Upper lobe of left lung (tissue), 6 donors: ENCODE results near the gene GPATCH11. TPM values are rescaled to one million over a fixed set of nuclear protein-coding genes. Genes with fewer than 3 reads are reported as not detected.

Source experiments
- ATAC-seq, 2 donors: fragments of 200-7000 bp; cut with Tn5 transposase; one replicate each; pipeline ENCODE4 v1.9.1; 2022; ENCODE audit warnings: mild to moderate bottlenecking in 2 of 2, moderate library complexity in 2 of 2; ENCODE audit not compliant: low FRiP score in 2 of 2
- DNase-seq, 2 donors: peaks; one replicate each; pipeline ENCODE4 v3.0.0-alpha.2; 2019 to 2020
- H3K27ac ChIP-seq, 4 donors: fragments of 200-600 bp; sonication (generic); one replicate each; pipeline ENCODE4 v1.5.1; 2016 to 2019
- H3K27me3 ChIP-seq, 4 donors: fragments of 200-600 bp; sonication (generic); one replicate each; pipeline ENCODE4 v1.5.1; 2017 to 2019
- H3K36me3 ChIP-seq, 4 donors: fragments of 200-600 bp; sonication (generic); one replicate each; pipeline ENCODE4 v1.5.1; 2016 to 2019
- H3K4me1 ChIP-seq, 4 donors: fragments of 200-600 bp; sonication (generic); one replicate each; pipeline ENCODE4 v1.5.1; 2018 to 2019
- H3K4me3 ChIP-seq, 4 donors: fragments of 200-600 bp; sonication (generic); one replicate each; pipeline ENCODE4 v1.5.1; 2017 to 2019; ENCODE audit warnings: mild to moderate bottlenecking in 2 of 4, moderate library complexity in 1 of 4
- H3K9me3 ChIP-seq, 4 donors: fragments of 200-600 bp; sonication (generic); one replicate each; pipeline ENCODE4 v1.5.1; 2018 to 2019
- CTCF ChIP-seq, 6 experiments: fragments of 450-650 bp in 4 of 6; fragments of 200-600 bp in 2 of 6; sonication (generic) in 2 of 6; IDR thresholded peaks; one replicate each; pipeline ENCODE4 v1.5.1; 2016 to 2019; ENCODE audit warnings: antibody characterized with exemption in 6 of 6
- EP300 ChIP-seq, 4 donors: sonication (generic); formaldehyde crosslinking; IDR thresholded peaks; one replicate each; pipeline ENCODE4 v1.5.1; 2017; ENCODE audit warnings: antibody characterized with exemption in 4 of 4, control low read depth in 2 of 4
- POLR2A ChIP-seq, 4 donors: fragments of 450-650 bp; IDR thresholded peaks; one replicate each; pipeline ENCODE4 v1.5.1; 2016 to 2017; ENCODE audit warnings: antibody characterized with exemption in 4 of 4, mild to moderate bottlenecking in 2 of 4
- POLR2AphosphoS5 ChIP-seq, 2 donors: sonication (generic); formaldehyde crosslinking; IDR thresholded peaks; one replicate each; pipeline ENCODE4 v1.5.1; 2017; ENCODE audit warnings: antibody characterized with exemption in 2 of 2
- WGBS, 2 donors: methylation state at CpG; one replicate each; pipeline ENCODE4 v1.1.5; 2017 to 2018; 5-methylcytosine and 5-hydroxymethylcytosine counted together
- total RNA-seq, 6 donors: library from RNA; depleted of rRNA in 4 of 6; stranded (reverse); fragments of >200 nt in 4 of 6; gene quantifications; one replicate each; pipeline versions ENCODE4 v1.1.0 to v1.2.1, GENCODE V29; 2016 to 2021
- donor health status: DM: no; HTN: no; CAD: no; lungs with moderate emphysema.
- donor health status: DM: no; HTN: yes; CAD: no; lungs with severe emphysema.

The GPATCH11 gene
- total RNA-seq, 6 donors from 2014 or later, result 3.9 to 11.6 (median 8.3) TPM

GRCh38 chr2:37102588-37102987 lies 18.3 kb downstream of the GPATCH11 start:
- H3K36me3 ChIP-seq, result peaks cover 0 to 92% (median 45%) of the 10 kb centered on the region in 4 donors

GRCh38 chr2:37104178-37104577 lies 19.9 kb downstream of the GPATCH11 start:
- 93 to 100% methylated on average over 2 of the region's 2 CpGs for WGBS, 2 donors
- Histone ChIP-seq H3K27me3 (no peaks in the 10 kb centered on the region), H3K9me3 (no peaks in the 10 kb centered on the region), H3K27ac (no peak overlapping the region), H3K36me3 (peaks cover 5 to 94% (median 52%) of the 10 kb centered on the region in 4 donors), H3K4me1 (no peaks in the 10 kb centered on the region), H3K4me3 (no peak overlapping the region)
- TF ChIP-seq POLR2A (IDR thresholded peaks at IDR 0.05), result no peak
- no peak for ATAC-seq
- DNase-seq, result no peak

More at GRCh38 chr2:37102588-37102987, 18.3 kb downstream of the GPATCH11 start:
- no peaks in the 10 kb centered on the region for H3K4me1 ChIP-seq
- TF ChIP-seq EP300 (IDR thresholded peaks at IDR 0.05), result no peak
- TF ChIP-seq POLR2AphosphoS5 (IDR thresholded peaks at IDR 0.05), result no peak
- no peak for TF ChIP-seq POLR2A (IDR thresholded peaks at IDR 0.05)
- TF ChIP-seq CTCF (IDR thresholded peaks at IDR 0.05), result no peak
- WGBS, 2 donors, result 92 to 95% methylated on average over 3 of the region's 3 CpGs
- no peak overlapping the region for H3K4me3 ChIP-seq
- DNase-seq (no peak), ATAC-seq (no peak)
- no peaks in the 10 kb centered on the region for H3K9me3 ChIP-seq
- no peak overlapping the region for H3K27ac ChIP-seq
- no peaks in the 10 kb centered on the region for H3K27me3 ChIP-seq

DNA sequence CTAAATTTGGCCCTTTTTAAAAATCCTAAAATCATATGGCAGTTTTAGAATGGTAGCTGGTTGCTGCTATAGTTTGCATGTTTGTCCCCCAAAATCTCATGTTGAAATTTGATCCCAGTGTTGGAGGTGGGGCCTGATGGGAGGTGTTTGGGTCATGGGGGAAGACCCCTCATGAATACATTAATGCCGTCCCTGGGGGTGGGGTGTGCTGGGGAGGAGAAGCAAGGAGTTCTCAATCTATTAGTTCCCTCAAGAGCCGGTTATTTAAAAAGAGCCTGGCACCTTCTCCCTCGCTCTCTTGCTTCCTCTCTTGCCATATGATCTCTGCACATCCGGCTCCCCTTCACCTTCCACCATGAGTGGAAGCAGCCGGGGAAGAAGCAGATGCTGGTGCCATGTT lies 20.8 kb downstream of the GPATCH11 start:
- no peak for ATAC-seq
- H3K9me3 ChIP-seq, result no peaks in the 10 kb centered on the region

GRCh38 chr2:37109523-37109922 lies 25.2 kb downstream of the GPATCH11 start:
- DNase-seq (no peak), ATAC-seq (no peak)
- no peak overlapping the region for H3K4me3 ChIP-seq
- H3K27ac ChIP-seq, result no peak overlapping the region
- TF ChIP-seq CTCF (IDR thresholded peaks at IDR 0.05), result no peak
- TF ChIP-seq POLR2A (IDR thresholded peaks at IDR 0.05), result no peak
- H3K9me3 ChIP-seq, result no peaks in the 10 kb centered on the region
- H3K36me3 ChIP-seq, result peaks cover 5 to 91% (median 43%) of the 10 kb centered on the region in 4 donors
- 96 to 98% methylated on average over 4 of the region's 4 CpGs for WGBS, 2 donors
- no peaks in the 10 kb centered on the region for H3K4me1 ChIP-seq
- no peaks in the 10 kb centered on the region for H3K27me3 ChIP-seq

More for the DNA sequence above, 20.8 kb downstream of the GPATCH11 start:
- H3K27me3 ChIP-seq, result no peaks in the 10 kb centered on the region
- H3K36me3 ChIP-seq, result peaks cover 5 to 94% (median 52%) of the 10 kb centered on the region in 4 donors
- no peak overlapping the region for H3K4me3 ChIP-seq
- H3K27ac ChIP-seq, result no peak overlapping the region
- DNase-seq, result no peak
- 88 to 90% methylated on average over 5 of the region's 5 CpGs for WGBS, 2 donors
- H3K4me1 ChIP-seq, result no peaks in the 10 kb centered on the region
- TF ChIP-seq POLR2AphosphoS5 (IDR thresholded peaks at IDR 0.05), result no peak
- TF ChIP-seq EP300 (IDR thresholded peaks at IDR 0.05), result no peak
- TF ChIP-seq POLR2A (IDR thresholded peaks at IDR 0.05), result no peak
- TF ChIP-seq CTCF (IDR thresholded peaks at IDR 0.05), result no peak

- Histone ChIP-seq H3K4me3 (no peak overlapping the region), H3K9me3 (no peaks in the 10 kb centered on the region), H3K4me1 (no peaks in the 10 kb centered on the region), H3K27ac (no peak overlapping the region), H3K36me3 (peaks cover 8 to 91% (median 38%) of the 10 kb centered on the region in 4 donors), H3K27me3 (no peaks in the 10 kb centered on the region)
- ATAC-seq (no peak), DNase-seq (no peak)
- 93 to 95% methylated on average over 4 of the region's 4 CpGs for WGBS, 2 donors
- TF ChIP-seq CTCF (IDR thresholded peaks at IDR 0.05), result no peak
- no peak for TF ChIP-seq EP300 (IDR thresholded peaks at IDR 0.05)
- no peak for TF ChIP-seq POLR2A (IDR thresholded peaks at IDR 0.05)
- TF ChIP-seq POLR2AphosphoS5 (IDR thresholded peaks at IDR 0.05), result no peak
These were observed 26.2 kb downstream of the GPATCH11 start for GRCh38 chr2:37110306-37111212.
